ENCODE measurements around the gene SERINC3. TPM values are rescaled to one million over a fixed set of nuclear protein-coding genes. Genes with fewer than 3 reads are reported as not detected.
A peak's percentile ranks its signal among the peaks of the same experiment; 100 is the strongest.

The SERINC3 gene
- total and polyA plus RNA-seq, 8 donors = 14.5 to 52.1 (median 31.3) TPM

GRCh38 chr20:44461142-44461802 lies 60.6 kb downstream of the SERINC3 start:
- no peak for FAIRE-seq
- peaks cover 0 to 12% (median 6%) of the 10 kb centered on the region in 3 donors for H3K4me1 ChIP-seq
- no peaks in the 10 kb centered on the region for H3K27me3 ChIP-seq
- intact Hi-C loops (cut with DNase I) = loop anchor here in 2 of 3 donors (10.0 kb wide), 2 partner anchors 236 to 246 kb away; partner anchors contain the start of gene OSER1 (in 1 of the 2)
- no peak overlapping the region for H3K4me3 ChIP-seq
- DNase-seq = no peak
- TF ChIP-seq CTCF (IDR thresholded peaks at IDR 0.05) = no peak
- peak; percentile 10 to 56 (median 32) for ATAC-seq
- H3K36me3 ChIP-seq = no peaks in the 10 kb centered on the region
- no peaks in the 10 kb centered on the region for H3K9me3 ChIP-seq
- H3K27ac ChIP-seq = peak overlapping the region in 1 of 4 donors; percentile 37
- 30% methylated on average over 6 of the region's 6 CpGs for WGBS, 2 donors

GRCh38 chr20:44460795-44461141 lies 61.1 kb downstream of the SERINC3 start:
- DNase-seq (no peak), FAIRE-seq (no peak), ATAC-seq (peak; percentile 32 to 77 (median 70))
- Histone ChIP-seq H3K4me1 (peaks cover 0 to 12% (median 6%) of the 10 kb centered on the region in 3 donors), H3K36me3 (no peaks in the 10 kb centered on the region), H3K9me3 (no peaks in the 10 kb centered on the region), H3K27ac (no peak overlapping the region), H3K4me3 (no peak overlapping the region), H3K27me3 (no peaks in the 10 kb centered on the region)
- intact Hi-C loops (cut with DNase I) = loop anchor here in 2 of 3 donors (10.0 kb wide), 2 partner anchors 236 to 246 kb away; partner anchors contain the start of gene OSER1 (in 1 of the 2)
- no peak for TF ChIP-seq CTCF (IDR thresholded peaks at IDR 0.05)
- WGBS, 2 donors = 8 to 10% methylated on average over 3 of the region's 3 CpGs

- intact Hi-C loops (cut with DNase I) = no loop called here
- FAIRE-seq (no peak), DNase-seq (no peak), ATAC-seq (no peak)
- WGBS, 2 donors = 68 to 88% methylated on average over 2 of the region's 2 CpGs
- Histone ChIP-seq H3K36me3 (no peaks in the 10 kb centered on the region), H3K27me3 (no peaks in the 10 kb centered on the region), H3K4me1 (peaks cover 0 to 12% (median 6%) of the 10 kb centered on the region in 3 donors), H3K27ac (no peak overlapping the region), H3K9me3 (no peaks in the 10 kb centered on the region), H3K4me3 (no peak overlapping the region)
- TF ChIP-seq CTCF (IDR thresholded peaks at IDR 0.05) = no peak
These were observed 62.6 kb downstream of the SERINC3 start for GRCh38 chr20:44459271-44459670.

- Histone ChIP-seq H3K36me3 (no peaks in the 10 kb centered on the region), H3K4me1 (peaks cover 0 to 12% (median 6%) of the 10 kb centered on the region in 3 donors), H3K9me3 (no peaks in the 10 kb centered on the region), H3K27ac (no peak overlapping the region), H3K4me3 (no peak overlapping the region), H3K27me3 (no peaks in the 10 kb centered on the region)
- ATAC-seq = no peak
- TF ChIP-seq CTCF (IDR thresholded peaks at IDR 0.05) = no peak
- no peak for FAIRE-seq
- no peak for DNase-seq
- WGBS, 2 donors = 50 to 57% methylated on average over 6 of the region's 6 CpGs
- intact Hi-C loops (cut with DNase I) = no loop called here
These were observed 64.9 kb downstream of the SERINC3 start for GRCh38 chr20:44457016-44457415.

GRCh38 chr20:44456611-44457010 lies 65.3 kb downstream of the SERINC3 start:
- no peaks in the 10 kb centered on the region for H3K36me3 ChIP-seq
- ATAC-seq (no peak), FAIRE-seq (no peak), DNase-seq (no peak)
- H3K9me3 ChIP-seq = no peaks in the 10 kb centered on the region
- WGBS, 2 donors = 81 to 88% methylated on average over 8 of the region's 8 CpGs
- intact Hi-C loops (cut with DNase I) = no loop called here
- TF ChIP-seq CTCF (IDR thresholded peaks at IDR 0.05) = no peak
- peaks cover 0 to 9% (median 6%) of the 10 kb centered on the region in 3 donors for H3K4me1 ChIP-seq
- H3K4me3 ChIP-seq = no peak overlapping the region
- H3K27me3 ChIP-seq = no peaks in the 10 kb centered on the region
- H3K27ac ChIP-seq = no peak overlapping the region
